GM21381 (cell line): ENCODE measurements around the gene STMND1.

Experiments
- ATAC-seq: cut with Tn5 transposase; IDR thresholded peaks from one replicate; pipeline ENCODE4 v1.9.1; 2021; ENCODE audit warnings: mild to moderate bottlenecking, moderate library complexity; ENCODE audit not compliant: unreplicated experiment

Gene STMND1

GRCh38 chr6:17157617-17158016 lies 55.8 kb downstream of the STMND1 start:
- ATAC-seq: no peak

GRCh38 chr6:17159240-17159639 lies 57.4 kb downstream of the STMND1 start:
- no peak for ATAC-seq

GRCh38 chr6:17161076-17161475 lies 59.2 kb downstream of the STMND1 start:
- no peak for ATAC-seq

GRCh38 chr6:17165383-17165782 lies 63.5 kb downstream of the STMND1 start:
- ATAC-seq: no peak

- ATAC-seq: no peak
Measured at GRCh38 chr6:17167327-17167979, 65.6 kb downstream of the STMND1 start.

GRCh38 chr6:17169291-17169690 lies 67.4 kb downstream of the STMND1 start:
- ATAC-seq: no peak

GRCh38 chr6:17169711-17170110 lies 67.9 kb downstream of the STMND1 start:
- ATAC-seq: no peak

GRCh38 chr6:17172836-17173470 lies 71.1 kb downstream of the STMND1 start:
- ATAC-seq: no peak

GRCh38 chr6:17178326-17178725 lies 76.5 kb downstream of the STMND1 start:
- ATAC-seq: no peak

- ATAC-seq: no peak
Measured at GRCh38 chr6:17178754-17179529, 77.1 kb downstream of the STMND1 start.

- no peak for ATAC-seq
Measured at GRCh38 chr6:17179530-17180073, 77.8 kb downstream of the STMND1 start.
